Lung (tissue), 16 donors: ENCODE measurements around the gene ACTRT2. TPM values are rescaled to one million over a fixed set of nuclear protein-coding genes. Genes with fewer than 3 reads are reported as not detected.

Source experiments
- ATAC-seq: fragments of 200-7000 bp; cut with Tn5 transposase; one replicate; pipeline ENCODE4 v1.9.1; 2020; ENCODE audit warnings: moderate number of reproducible peaks; ENCODE audit not compliant: insufficient read depth, low FRiP score
- DNase-seq, 3 donors: peaks; one replicate each; pipeline ENCODE4 v3.0.0-alpha.2; 2013 to 2017
- H3K27ac ChIP-seq, 2 donors: one replicate each; pipeline ENCODE4 v1.5.1; 2013; ENCODE audit warnings: mild to moderate bottlenecking in 2 of 2, moderate library complexity in 2 of 2, control low read depth in 1 of 2, inconsistent platforms in 1 of 2, low read depth in 1 of 2, low read length in 1 of 2
- H3K27me3 ChIP-seq, 3 donors: one replicate each; pipeline ENCODE4 v1.5.1; 2013; ENCODE audit warnings: low read length in 2 of 3; ENCODE audit not compliant: control insufficient read depth in 3 of 3, insufficient read depth in 3 of 3
- H3K36me3 ChIP-seq, 4 donors: one replicate each; pipeline ENCODE4 v1.5.1; 2013; ENCODE audit warnings: low read length in 4 of 4, mild to moderate bottlenecking in 1 of 4, moderate library complexity in 1 of 4; ENCODE audit not compliant: control insufficient read depth in 4 of 4, insufficient read depth in 4 of 4
- H3K4me1 ChIP-seq, 5 donors: one replicate each; pipeline ENCODE4 v1.5.1; 2013; ENCODE audit warnings: low read length in 5 of 5, mild to moderate bottlenecking in 2 of 5, moderate library complexity in 1 of 5; ENCODE audit not compliant: control insufficient read depth in 5 of 5, insufficient read depth in 5 of 5
- H3K4me3 ChIP-seq: one replicate; pipeline ENCODE4 v1.5.1; 2013; ENCODE audit warnings: mild to moderate bottlenecking, control low read depth, moderate library complexity
- H3K9ac ChIP-seq, 2 donors: one replicate each; pipeline ENCODE4 v1.5.1; 2013; ENCODE audit warnings: low read length in 2 of 2, control low read depth in 1 of 2; ENCODE audit not compliant: insufficient read depth in 1 of 2
- H3K9me3 ChIP-seq, 4 donors: one replicate each; pipeline ENCODE4 v1.5.1; 2013; ENCODE audit warnings: low read length in 3 of 4, mild to moderate bottlenecking in 1 of 4, moderate library complexity in 1 of 4; ENCODE audit not compliant: control insufficient read depth in 4 of 4, insufficient read depth in 3 of 4
- CTCF ChIP-seq: IDR thresholded peaks from 2 replicates; pipeline ENCODE4 v1.5.1; 2012; ENCODE audit warnings: mild to moderate bottlenecking; ENCODE audit errors: control extremely low read depth, extremely low read depth
- WGBS, 2 donors: extraction: QIAGEN DNeasy Blood & Tissue Kit; methylation state at CpG; one replicate each; pipeline ENCODE4 v1.1.7; 2013; 5-methylcytosine and 5-hydroxymethylcytosine counted together
- long read RNA-seq, 5 donors: transcript quantifications; one replicate each; lab custom pipeline, GENCODE V29; 2026
- polyA plus RNA-seq, 2 donors: library from polyadenylated mRNA; stranded (reverse); fragments of 200-250 nt; gene quantifications; one replicate each; pipeline ENCODE4 v1.2.1, GENCODE V29; 2013
- total RNA-seq, 2 donors: library from RNA; depleted of rRNA in 1 of 2; stranded (reverse); fragments of >200 nt in 1 of 2; gene quantifications; one replicate each; pipeline ENCODE4 v1.2.1, GENCODE V29; 2014 to 2021
- donor health status: control.
- donor health status: control.
- donor health status: Bipolar disorder and iron deficiency.
- donor health status: healthy.
- donor health status: DM: yes; HTN: yes; CAD: no.

Gene ACTRT2
- not detected for total RNA-seq
- polyA plus RNA-seq = not detected
- long read RNA-seq, donor 1 = 0 reads
- long read RNA-seq, donor 2 = 0 reads
- long read RNA-seq, donor 3 = 0 reads
- long read RNA-seq, donor 4 = 0 reads
- long read RNA-seq, donor 5 = 0 reads

DNA sequence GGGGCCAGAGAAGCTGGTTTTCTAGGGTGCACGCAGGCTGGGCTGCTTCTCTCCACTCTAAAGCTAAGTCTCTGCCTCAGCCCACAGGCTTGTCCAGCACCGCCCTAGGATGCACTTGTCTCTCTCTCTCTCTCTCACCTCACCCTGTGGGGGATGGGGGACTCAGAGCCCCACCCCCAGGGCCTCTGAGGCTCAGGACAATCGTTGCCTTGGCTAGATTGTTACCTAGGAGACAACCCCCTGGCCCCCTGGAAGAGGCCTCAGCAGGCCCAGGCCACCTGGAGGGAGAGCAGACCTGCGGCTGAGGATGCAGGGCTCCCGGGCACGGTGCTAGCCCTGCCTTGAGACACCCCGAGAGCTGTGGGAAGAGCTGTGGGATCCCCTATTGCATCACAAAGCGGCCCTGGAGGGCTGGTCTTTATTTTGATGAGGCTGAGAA lies at the start of gene ACTRT2:
Gene ACTRT2 (plus strand): TSS at position 235 of the 439 bp plus-strand sequence. CDS start 220 bp downstream, outside the sequence.
- Histone ChIP-seq H3K9me3 (peaks cover 0 to 2% (median 0%) of the 10 kb centered on the region in 4 donors), H3K36me3 (no peaks in the 10 kb centered on the region), H3K27ac (no peak within 1 kb of the TSS), H3K4me3 (no peak within 1 kb of the TSS), H3K4me1 (no peaks in the 10 kb centered on the region), H3K9ac (no peak within 1 kb of the TSS), H3K27me3 (peaks cover 0 to 9% (median 0%) of the 10 kb centered on the region in 3 donors)
- WGBS, 2 donors = 48 to 54% methylated on average over 8 of the region's 8 CpGs
- ATAC-seq (no peak), DNase-seq (no peak)
- no peak for TF ChIP-seq CTCF

- Histone ChIP-seq H3K9ac (no peak overlapping the region), H3K27me3 (no peaks in the 10 kb centered on the region), H3K4me1 (peaks cover 0 to 38% (median 2%) of the 10 kb centered on the region in 5 donors), H3K9me3 (no peaks in the 10 kb centered on the region), H3K27ac (no peak overlapping the region), H3K4me3 (no peak overlapping the region), H3K36me3 (no peaks in the 10 kb centered on the region)
- TF ChIP-seq CTCF = no peak
- ATAC-seq = no peak
- DNase-seq = no peak
- WGBS, 2 donors = 89 to 97% methylated on average over 9 of the region's 9 CpGs
Measured at GRCh38 chr1:2971609-2972008, 49.7 kb upstream of the ACTRT2 start.

DNA sequence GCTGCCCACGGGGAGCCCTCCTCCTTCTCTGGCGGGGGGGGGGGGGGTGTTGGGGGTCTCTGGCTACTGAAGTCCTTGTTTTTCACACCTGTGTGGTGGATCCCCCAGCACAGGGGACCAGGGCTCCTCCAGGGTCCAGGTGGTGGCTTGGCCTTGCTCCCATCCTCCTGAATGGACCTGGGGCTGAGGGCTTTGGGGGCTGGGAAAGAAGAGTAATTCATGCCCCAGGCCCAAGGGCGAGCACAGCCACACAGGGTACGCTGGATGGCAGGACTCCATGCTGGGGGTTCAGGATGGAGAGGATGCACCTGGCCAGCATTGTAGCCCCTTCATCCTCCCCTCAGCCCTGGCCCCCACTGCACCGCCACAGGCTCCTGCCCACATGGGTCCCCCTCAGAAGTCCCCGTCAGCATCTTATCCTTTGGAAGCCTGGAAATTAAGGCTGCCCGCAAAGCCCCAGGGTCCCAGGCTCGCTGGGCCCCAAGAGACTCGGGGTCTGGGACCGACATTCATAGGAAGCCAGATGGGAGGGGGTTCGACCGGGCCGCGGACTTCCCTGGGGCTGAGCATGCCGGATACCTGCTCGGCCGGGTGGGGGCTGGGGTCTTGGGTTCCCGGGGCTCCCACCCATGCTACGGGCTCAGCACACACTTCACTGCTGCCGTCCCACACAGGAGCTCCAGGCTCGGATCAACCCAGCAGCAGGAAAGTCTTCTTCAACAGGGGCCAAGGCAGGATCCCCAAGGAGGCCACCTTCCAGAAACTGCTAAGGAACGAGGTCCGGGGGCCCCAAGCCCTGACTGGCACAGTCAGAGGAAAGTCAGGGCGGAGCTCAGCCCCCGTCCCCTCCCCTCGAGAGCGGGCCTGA lies 49.0 kb upstream of the ACTRT2 start:
- no peaks in the 10 kb centered on the region for H3K9me3 ChIP-seq
- DNase-seq (no peak), ATAC-seq (no peak)
- H3K36me3 ChIP-seq = no peaks in the 10 kb centered on the region
- no peak overlapping the region for H3K9ac ChIP-seq
- TF ChIP-seq CTCF = no peak
- 82 to 88% methylated on average over 26 to 27 of the region's 27 CpGs for WGBS, 2 donors
- H3K27ac ChIP-seq = no peak overlapping the region
- peaks cover 0 to 32% (median 2%) of the 10 kb centered on the region in 5 donors for H3K4me1 ChIP-seq
- no peaks in the 10 kb centered on the region for H3K27me3 ChIP-seq
- no peak overlapping the region for H3K4me3 ChIP-seq
